HG02884 (cell line): ENCODE results near the gene TXK.
A peak's percentile ranks its signal among the peaks of the same experiment; 100 is the strongest.

Source experiments
- ATAC-seq: cut with Tn5 transposase; IDR thresholded peaks from one replicate; pipeline ENCODE4 v1.9.1; 2021; ENCODE audit warnings: mild to moderate bottlenecking, moderate library complexity; ENCODE audit not compliant: unreplicated experiment

TXK gene

GRCh38 chr4:48138511-48138910 is 4.5 kb upstream of the TXK start:
- ATAC-seq = no peak

- no peak for ATAC-seq
Observed at GRCh38 chr4:48137846-48138245, 3.8 kb upstream of the TXK start.

GRCh38 chr4:48133669-48134068 is 381 bp downstream of the TXK start:
- ATAC-seq = no peak

- no peak for ATAC-seq
Observed at GRCh38 chr4:48131736-48132135, 2.3 kb downstream of the TXK start.

DNA sequence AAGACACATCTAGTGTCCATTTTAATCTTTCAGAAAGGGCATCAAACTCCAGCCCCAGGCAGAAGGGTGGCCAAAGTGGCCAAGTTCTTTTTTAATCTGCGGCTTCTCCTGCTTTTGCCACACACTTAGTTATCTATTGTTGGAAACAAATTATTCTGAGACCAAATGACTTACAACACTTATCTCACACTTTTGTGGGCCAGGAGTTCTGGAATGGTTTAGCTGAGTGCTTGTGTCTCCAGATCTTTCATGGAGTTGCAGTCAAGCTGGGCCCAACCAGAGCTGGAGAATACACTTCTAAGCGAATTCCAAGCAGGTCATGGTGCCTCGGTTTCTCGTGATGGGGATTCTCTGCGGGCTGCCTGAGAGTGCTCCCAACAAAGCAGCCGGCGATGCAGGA is 4.0 kb downstream of the TXK start:
- ATAC-seq = no peak

DNA sequence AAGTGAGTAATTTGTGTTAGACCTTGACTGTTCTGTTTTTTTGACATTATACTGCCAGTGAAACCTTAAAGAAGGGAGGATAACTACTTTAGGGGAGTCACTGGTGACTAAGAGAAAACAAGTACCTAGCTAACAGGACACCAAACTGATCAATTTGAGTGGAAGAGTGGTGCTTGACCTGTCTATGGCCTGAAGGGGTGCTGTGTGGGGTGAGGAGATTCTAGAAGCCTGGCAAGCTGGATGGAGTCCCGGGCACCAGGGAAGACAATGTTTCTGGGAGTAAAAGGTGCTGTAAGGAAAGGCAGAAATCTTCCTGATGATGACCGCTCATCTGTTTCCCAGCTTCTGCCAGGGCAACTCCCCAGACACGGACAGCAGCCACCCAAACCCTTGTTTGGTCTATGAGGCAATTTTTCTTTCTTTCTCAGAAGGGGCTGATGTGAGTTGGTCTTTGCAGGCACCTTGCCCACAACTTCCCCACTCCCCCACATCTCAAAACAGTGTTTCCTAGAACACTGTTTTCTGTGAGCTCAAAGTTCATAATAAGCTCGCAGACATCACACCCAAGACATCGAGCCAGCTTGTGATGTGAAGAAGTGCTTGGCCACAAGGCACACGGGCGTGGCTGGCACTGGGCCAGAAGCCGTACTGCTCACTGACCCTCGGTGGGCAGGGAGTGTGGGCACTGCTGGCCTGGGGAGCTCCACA is 4.6 kb downstream of the TXK start:
- ATAC-seq = no peak

- ATAC-seq = peak; percentile 88
Observed at GRCh38 chr4:48127682-48128404, 6.2 kb downstream of the TXK start.

- no peak for ATAC-seq
Observed at GRCh38 chr4:48127231-48127630, 6.8 kb downstream of the TXK start.

- no peak for ATAC-seq
Observed at GRCh38 chr4:48126621-48127020, 7.4 kb downstream of the TXK start.

GRCh38 chr4:48124870-48125269 is 9.2 kb downstream of the TXK start:
- no peak for ATAC-seq

DNA sequence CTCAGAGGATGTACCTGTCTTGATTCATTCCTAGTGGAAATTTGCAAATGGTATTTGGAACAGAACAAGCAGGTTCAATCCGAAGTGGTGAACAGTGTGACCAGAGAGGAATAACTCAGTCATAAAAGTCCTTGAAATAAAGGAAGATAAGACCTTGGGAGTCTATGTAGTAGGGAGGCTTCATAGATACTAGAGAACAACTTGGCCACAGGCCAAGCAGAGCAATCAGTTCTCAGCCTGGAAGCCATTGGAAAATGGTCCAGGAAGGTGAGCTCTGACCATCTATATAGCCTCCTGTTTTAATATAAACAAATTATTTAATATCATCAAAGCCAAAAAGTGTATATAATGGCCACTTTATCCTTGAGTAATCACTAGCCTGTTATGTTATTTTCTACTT is 11.3 kb downstream of the TXK start:
- ATAC-seq = no peak

- ATAC-seq = no peak
Observed at GRCh38 chr4:48121180-48121579, 12.9 kb downstream of the TXK start.

- ATAC-seq = no peak
Observed at GRCh38 chr4:48120132-48120531, 13.9 kb downstream of the TXK start.

DNA sequence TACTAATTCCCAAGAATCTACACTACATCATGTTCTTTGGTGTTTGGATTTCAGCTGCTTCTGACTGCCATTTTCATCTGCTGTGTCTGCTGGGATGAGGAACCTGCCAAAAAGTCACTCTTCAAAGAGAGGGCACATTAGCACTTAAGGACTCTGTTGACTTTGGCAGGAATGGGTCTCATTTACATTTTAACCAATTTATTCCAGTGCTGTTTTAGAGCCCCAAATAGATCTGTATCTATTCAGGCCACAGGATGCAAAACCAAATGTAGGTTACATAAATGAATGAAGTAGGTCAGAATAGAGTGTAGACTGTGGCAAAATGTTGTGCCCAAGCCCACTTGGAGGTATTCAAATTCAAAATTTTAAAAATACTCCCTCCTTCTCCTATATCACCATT is 14.4 kb downstream of the TXK start:
- no peak for ATAC-seq

- ATAC-seq = no peak
Observed at GRCh38 chr4:48118081-48118480, 16.0 kb downstream of the TXK start.

GRCh38 chr4:48116582-48116981 is 17.5 kb downstream of the TXK start:
- no peak for ATAC-seq

GRCh38 chr4:48114412-48114811 is 19.6 kb downstream of the TXK start:
- no peak for ATAC-seq

GRCh38 chr4:48112017-48112667 is 21.9 kb downstream of the TXK start:
- no peak for ATAC-seq

DNA sequence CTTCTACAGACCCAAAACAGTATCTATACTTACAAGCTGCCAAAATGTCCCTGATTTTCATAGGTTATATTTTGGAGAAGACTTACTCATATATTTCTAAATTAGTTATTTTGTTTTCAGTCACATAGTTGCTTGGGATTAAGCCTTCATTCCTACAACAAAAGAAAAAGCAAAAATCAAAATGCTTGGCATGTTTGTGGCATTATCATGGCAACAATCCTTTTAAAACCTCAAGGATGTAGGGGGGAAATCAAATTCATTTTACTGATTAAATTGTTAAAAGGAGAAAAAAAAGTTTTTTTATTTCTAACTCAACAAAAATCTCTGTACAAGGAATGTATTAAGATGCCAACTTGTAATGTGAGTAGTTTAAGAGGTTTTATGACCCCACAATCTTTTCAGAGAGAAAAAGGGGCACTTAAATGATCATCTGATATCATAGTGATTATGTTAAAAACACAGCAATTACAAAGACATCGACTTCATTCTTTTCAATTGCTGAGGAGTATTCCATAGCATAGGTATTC is 23.5 kb downstream of the TXK start:
- no peak for ATAC-seq

- ATAC-seq = peak; percentile 70
Observed at GRCh38 chr4:48109413-48110263, 24.4 kb downstream of the TXK start.
